GM19463 (cell line): ENCODE measurements around the gene OXCT1.

Source experiments
- ATAC-seq: cut with Tn5 transposase; IDR thresholded peaks from one replicate; pipeline ENCODE4 v1.9.1; 2021; ENCODE audit warnings: mild to moderate bottlenecking, moderate library complexity; ENCODE audit not compliant: unreplicated experiment

The OXCT1 gene

DNA sequence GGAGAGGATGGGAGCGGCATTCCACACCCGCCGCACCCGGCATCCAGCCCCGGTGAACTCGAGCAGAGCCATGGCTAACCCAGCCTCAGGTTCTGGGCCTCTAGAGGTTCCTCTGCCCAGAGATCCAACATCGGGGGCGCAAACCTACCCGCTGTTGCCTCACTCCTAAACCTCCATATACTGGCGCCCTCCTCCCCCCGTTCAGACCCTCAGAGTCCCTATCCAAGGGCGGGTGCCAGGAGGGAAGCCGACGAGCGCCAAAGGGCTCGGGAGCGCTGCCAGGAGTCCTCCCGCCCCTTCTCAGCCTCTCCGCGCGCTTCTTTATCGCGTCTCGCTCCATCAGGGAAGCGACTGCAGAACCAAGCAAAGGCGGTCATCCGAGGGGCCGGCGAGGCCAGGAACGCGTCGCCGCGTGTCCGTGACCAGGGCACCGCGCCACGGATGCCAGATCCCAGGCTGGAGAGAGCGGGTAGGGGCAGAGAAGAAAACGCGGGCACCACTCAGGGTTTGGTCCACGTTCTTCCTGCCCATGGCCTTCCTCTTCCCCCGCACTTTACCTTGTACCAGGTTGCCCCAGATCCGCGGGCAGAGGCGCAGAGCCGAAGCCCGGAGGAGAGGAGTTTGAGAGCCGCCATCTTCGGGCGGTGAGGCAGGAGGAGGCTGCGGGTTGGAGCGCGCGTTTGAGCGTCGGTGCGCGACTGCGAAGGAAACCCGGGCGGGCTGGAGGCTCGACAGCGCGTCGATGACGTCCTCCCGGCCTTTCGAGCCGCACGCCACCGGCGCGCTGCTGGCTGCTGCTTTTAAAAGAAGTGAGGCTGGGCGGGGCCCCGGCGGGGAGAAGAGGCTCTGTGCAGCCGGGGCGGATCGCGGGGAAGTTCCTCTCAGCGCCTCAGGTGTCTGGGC, at the start of gene OXCT1:
TSS of gene OXCT1 (minus strand) at position 702 of the 903 bp plus-strand sequence. CDS start at position 635, 67 bp downstream.
- ATAC-seq: peak; percentile 84

DNA sequence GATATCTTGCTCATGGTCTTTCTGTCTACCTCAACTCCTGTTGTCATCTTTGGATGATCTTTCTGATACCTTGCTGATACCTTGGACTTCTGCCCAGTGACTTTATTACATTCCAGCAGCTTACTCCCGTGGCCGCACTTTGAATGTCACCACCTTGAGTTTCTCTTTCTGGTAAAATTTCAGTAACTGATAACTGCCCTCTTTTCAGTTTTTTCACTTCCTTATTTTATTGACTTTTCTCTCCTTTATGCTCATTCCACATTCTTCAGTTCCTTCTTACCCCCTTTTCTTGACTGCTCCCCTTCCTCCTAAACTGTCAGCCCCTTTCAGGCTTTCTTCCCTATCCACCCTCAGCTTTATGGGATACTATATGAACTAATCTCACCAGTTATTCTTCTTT, 47.9 kb upstream of the OXCT1 start:
- peak; percentile 51 for ATAC-seq

DNA sequence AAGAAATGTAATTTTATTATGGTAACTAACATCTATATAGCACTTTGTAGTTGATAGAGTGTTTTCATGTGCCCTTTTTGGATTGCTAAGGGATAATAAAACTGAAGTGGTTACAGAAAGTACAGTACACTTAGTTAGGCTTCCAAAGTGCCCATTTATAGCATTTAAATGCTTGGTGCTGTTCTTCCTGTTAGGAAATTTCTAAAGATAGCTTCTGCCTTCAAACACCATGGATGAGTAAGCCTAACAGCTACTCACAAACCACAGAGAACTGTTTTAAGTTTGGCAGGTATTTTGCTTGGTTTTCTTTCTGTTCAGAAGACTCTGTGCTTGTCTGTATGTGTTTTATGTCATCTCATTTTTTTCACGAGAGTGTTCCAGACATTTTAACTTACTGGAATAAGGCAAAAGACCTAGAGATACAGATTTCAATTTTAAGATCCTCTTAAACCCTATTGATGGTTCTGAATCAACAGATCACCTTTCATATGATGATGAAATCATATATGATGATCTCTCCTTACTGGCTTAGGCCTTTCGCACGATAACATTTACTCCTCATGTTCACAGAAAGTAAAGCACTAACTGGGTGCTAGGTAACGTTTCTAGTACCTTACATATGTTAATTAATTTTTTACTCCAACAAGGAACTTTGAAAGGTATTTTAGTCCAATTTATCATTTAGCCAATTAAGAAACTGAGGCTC, 38.3 kb upstream of the OXCT1 start:
- no peak for ATAC-seq

DNA sequence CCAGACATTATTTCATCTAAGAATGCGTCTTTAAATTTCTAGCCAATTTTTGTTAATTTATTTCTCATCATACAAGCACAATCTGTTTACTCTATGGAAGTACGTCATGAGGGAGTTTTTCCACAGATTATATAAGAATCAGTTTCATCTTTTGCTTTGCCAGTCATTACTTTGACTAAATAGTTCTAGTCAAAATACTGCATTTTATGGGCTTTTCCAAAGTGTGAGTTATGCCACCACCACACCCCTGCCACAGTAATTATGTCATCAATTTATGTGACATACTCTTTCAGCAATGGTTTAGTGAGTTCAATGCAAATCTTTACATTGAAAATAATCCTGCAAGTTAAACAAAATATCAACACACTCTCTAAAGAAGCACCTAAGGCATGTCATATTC, 35.9 kb upstream of the OXCT1 start:
- no peak for ATAC-seq

DNA sequence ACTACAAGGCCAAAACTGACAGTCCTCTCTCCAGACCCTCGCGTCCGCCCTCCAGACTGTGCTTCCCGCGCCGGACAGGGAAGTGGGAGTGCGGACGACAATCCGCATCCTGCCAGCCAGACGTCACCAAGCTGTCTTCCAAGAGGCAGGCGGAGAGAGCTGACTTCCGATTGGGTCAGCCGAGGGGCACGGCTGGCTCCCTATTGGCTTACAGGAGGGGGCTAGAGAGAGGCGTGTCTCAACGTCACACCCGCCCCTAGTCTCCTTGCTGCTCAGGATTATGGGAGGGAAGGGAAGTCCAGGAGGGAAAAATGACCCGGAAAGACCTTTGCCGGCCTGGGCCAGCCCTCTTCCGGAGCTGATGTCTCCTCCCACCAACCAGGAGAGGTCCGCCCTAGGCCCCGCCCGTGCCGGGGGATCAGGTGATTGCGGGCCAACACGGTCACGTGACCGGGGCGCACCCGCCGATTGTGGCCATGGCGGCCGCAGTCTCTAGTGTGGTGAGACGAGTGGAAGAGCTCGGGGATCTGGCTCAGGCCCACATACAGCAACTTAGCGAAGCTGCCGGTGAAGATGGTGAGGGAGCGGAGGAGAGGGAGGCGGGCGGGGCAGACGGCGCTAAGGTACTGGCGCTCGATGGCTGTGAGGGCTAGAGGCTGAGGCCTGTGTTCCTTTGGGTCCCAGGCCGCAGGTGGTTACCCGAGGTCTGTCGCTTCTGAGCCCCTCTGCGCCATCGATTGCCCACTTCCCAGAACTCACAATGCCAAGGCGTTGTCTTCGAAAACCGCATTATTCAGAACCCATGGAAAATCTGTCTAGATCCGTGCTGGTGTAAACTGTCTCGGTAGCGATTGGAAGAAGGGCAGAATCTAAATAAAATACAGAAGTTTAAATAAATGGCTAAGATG, 33.9 kb upstream of the OXCT1 start, which contains the start of gene RIMOC1:
TSS of gene RIMOC1 (plus strand) at position 453 of the 908 bp plus-strand sequence. CDS start at position 477, 24 bp downstream.
- peak; percentile 98 for ATAC-seq

DNA sequence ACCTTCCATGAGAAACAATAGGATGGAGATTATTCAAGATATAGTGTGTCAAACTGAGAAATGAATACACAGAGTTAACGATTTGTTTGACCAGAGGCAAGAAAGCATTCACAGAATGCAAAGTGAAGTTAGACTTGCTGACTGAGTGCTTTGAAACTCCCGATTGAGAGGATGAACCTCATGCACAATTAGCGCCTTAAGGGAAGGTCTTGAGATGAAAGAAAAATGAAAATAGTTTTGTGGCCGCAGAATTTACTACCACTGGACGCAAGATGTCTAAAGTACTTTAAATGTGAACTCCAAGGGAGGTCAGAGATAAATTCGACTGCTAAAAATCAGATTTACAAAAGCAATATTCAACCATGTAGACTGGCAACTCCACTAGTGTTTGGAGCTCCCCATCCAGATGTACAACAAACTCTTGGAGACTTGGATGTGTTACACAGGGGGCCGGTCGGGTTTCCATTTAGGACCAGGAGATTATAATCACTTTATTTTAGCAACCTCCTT, 33.2 kb upstream of the OXCT1 start:
- ATAC-seq: no peak

DNA sequence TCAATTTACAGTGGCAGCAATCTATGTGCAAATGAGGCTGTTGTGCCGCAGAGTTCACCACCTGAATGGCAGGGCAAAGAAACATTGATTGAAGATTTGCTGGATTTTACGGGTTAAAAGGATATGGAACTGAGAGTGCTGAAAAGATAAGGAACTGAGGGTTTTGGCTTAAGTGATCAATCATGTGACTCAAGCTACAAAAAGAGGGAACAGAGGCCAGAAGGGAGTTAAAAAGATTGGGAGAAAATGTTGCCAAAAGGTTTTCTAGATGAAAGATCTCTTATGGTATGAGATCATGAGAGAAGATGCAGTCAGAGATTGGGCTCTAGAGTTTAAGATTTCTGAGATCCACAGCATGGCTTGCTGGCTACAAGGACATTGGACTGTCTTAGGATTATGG, 26.0 kb upstream of the OXCT1 start:
- ATAC-seq: no peak

DNA sequence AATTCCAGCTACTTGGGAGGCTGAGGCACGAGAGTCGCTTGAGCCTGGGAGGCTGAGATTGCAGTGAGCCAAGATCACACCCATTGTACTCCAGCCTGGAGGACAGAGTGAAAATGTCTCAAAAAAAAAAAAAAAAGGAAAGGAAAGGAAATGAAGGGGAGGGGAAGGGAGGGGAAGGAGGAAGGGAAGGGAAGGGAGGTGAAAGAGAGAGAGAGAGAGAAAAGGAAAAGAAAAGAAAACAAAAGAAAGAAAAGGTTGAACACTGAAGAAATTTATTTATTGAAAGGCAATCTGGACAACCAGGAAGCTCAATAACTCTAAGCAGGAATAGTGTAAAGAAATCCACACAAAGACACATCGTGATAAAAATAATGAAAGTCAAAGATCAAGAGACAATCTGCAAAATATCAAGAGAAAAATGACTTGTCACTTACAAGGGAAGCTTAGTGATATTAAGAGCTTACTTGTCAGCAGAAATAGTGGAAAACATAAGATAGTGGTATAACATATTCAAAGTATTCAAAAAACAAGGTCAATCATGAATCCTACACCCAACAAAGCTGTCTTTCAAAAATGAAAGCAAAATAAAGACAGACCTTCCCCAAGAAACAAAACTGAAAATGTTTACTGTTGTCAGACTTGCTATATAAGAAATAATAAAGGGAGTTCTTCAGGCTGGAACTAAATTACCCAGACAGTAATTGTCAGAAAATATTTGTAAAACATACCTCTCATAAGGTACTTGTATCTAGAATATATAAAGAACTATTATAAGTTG, 23.0 kb upstream of the OXCT1 start:
- ATAC-seq: no peak

DNA sequence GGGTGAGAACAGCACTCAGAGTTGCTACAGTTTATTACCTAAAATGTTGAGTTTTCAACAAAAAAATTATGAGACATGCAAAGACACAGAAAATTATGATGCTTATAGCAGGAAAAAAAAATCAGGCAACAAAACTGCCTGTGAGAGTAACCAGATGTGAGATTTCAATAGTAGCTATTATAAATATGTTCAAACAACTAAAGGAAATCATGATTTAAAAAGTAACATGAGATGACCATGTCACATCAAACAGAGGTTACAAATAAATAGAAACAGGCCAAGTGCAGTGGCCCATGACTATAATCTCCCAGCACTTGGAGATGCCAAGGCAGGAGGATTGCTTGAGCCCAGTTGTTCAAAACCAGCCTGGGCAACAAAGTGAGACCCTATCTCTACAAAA, 21.8 kb upstream of the OXCT1 start:
- ATAC-seq: no peak

DNA sequence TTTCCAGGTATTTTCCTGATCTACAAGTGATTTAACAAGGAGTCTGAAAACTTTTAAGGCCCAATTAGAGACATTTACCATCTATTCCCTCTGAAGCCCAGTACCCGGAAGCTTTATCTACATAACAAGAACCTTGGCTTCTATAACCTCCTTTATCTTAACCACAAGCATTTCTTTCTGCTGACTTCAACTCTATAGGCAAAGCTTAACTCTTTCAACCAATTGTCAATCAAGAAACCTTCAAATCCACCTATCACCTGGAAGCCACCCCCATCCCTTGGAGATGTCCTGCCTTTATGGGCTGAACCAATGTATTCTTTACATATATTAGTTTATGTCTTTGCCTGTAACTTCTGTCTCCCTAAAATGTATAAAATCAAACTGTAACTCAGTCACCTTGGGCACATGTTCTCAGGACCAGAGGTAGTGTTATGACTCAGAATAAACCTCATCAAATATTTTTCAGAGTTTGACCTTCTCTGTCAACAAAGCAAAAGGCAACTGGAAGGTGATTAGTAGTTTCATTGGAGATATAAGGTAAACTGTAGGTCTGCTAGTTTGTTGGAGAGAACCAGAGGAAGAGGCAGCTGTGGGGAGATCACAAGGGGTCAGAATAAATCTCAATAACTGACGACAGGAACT, 21.0 kb upstream of the OXCT1 start:
- peak; percentile 65 for ATAC-seq

DNA sequence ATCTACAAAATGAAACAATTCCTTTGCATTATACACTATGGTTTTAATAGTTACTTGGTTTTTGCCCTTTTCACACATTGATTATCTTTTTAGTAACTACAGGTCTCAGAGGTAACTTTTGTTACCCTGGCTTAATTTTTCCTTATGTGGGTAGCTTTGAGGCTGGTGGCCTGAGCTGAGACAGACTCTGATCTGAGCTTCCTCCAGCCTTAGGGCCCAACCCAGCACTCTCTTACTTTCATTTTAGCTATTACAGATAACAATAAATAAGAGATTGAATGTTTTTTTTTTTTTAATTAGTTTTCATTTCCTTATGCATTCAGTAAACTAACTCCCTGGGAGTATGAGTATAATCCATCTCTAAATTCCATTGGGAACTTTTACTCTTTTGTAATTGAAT, 15.1 kb upstream of the OXCT1 start:
- peak; percentile 47 for ATAC-seq

DNA sequence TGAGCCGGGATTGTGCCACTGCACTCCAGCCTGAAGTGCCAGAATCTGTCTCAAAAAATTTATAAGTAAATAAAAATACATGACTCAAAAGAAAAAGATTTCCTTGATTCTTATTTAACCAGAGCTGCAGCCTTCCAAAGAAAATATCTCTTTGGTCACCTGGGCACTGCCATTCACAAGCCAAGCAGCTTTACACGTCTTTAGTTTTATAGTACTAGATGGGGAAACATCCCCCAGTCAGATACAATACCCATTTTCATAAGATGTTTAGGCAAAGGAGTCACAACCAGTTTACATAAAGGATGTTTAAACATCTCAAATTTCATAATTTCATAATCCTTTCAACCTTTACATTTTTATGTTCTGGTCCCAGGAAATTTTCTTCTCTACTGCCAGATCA, 13.7 kb upstream of the OXCT1 start:
- ATAC-seq: no peak

DNA sequence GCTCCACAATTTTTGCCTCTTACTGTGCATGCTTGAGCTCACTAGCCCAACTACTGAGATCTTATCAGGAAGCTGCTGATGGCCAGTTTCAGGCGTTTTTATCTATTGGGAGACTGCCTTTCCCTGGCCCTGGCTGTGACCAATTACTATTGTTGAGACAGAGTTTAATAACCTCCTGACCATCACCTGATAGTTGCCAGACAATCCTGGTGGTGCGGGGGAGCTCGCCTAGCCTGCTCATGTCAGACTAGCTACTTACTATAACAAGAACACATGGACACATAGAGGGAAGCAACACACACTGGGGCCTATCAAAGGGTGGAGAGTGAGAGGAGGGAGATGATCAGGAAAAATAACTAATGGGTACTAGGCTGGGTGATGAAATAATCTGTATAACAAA, 13.0 kb upstream of the OXCT1 start:
- no peak for ATAC-seq

DNA sequence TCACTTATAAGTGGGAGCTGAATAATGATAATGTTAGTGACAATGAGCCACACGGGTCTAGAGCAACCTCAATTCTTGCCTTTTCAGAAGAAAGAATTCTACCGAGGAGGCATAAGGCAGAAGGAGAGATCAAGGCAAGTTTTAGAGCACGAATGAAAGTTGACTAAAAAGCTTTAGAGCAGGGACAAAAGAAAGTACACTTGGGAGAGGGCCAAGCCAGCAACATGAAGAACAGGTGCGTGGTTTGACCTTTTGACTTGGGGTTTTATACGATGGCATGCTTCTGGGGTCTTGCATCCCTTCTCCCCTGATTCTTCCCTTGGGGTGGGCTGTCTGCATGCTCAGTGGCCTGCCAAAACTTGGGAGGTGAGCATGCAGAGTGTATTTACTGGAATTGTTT, 12.5 kb upstream of the OXCT1 start:
- no peak for ATAC-seq

DNA sequence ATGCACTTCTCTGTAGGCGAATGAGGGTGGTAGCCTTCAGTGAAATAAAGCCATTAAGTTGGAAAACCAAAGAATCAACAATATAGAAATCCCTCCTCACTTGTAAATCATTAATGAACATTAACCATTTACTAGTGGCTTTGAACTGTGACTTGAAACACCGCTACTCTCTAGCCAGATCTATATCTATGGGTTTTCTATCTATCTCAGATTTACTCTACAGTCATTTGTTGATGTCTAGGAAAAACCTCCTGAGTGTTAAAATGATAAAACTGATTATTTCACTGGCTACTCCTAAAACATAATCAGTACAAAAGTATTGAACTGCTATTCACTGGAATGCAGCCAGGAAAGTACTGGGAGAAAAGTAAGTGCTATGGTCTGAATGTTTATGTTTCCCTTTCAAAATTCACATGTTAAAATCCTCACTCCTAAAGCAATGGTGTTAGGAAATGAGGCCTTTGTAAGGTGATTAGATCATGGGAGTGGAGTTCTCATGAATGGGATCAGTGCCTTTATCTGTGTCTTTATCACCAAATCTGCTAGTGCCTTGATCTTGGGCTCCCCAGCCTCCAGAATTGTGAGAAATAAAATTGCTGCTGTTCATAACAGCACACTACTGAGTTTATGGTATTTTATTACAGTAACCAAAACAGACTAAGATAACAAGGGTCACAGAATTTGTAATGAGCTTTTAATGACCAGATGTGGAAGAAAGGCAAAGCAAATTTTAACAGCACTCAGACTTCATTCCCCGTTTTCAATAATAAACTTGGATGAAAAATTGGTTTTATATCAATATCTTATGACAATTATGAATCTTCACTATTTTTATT, 8.6 kb upstream of the OXCT1 start:
- ATAC-seq: peak; percentile 64

DNA sequence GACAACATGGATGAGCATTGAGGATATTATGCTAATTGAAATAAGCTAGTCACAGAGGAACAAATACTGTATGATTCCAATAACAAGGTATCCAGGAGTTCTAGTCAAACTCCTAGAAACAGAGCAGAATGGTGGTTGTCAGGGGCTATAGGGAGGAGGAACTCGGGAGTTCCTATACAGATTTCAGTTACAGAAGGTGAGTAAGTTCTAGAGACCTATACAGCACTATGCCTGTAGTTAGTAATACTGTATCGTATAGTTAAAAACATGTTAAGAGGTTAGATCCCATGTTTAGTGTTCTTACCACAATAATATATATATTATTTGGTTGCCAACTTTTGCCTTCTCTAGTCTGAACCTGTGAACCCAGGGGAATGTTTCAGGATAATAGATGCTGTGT, 7.9 kb upstream of the OXCT1 start:
- peak; percentile 36 for ATAC-seq

DNA sequence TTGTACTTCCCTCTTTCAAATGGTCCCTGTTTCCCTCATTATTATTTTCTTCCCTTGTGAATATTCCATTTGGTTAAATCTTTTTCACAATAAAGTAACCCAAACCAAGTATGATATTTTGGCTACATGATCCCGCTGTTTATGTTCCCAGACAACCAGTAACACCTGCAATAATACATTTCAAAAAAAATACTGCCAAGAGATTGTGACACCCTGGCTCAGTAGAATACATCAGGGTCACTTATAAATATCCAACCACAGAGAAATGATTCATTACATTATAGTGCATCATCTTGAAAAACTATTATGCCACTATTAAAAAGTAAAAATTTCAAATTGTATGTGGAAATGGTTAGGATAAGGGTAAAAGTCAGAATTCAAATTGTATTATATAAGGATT, 7.2 kb upstream of the OXCT1 start:
- ATAC-seq: no peak

DNA sequence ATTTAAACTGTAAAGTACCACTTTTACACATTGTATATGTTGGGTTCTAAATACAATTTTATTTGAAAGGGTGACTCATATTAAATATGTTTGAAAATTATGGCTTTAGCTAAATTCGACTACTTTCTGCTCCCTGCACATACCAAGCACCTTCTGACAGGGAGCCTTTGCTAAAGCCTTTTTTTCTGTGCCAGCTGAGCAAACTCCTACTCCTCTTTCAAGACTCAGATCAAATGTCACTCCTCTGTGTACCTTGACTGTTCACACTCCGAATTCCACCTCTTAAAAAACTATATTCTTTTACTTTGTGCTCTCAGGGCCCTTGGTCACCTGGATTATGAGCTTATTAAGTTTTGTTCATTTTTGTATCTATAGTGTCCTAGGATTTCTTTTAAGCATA, 6.5 kb upstream of the OXCT1 start:
- ATAC-seq: no peak

DNA sequence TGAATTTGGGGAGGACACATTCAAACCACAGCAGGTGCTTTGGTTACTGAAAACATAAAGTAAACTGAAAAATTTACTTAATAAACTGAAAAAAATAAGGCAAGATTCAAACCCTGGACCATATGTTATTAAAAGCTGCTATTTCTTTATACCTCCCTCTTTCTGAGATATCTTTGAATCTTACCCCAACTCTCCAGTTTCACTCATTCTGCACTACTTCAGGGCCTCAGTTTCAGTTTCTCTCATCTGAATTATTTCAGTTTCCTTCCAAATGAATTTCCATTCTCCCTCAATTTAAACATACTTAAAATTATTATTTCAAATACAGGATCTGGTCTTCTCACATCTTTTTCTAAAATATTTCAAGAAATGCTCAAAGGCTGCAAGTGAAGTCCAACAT, 4.9 kb upstream of the OXCT1 start:
- ATAC-seq: no peak
